BLaER1 treated with 17β-estradiol and CSF1 and Interleukin-3, amounts not matched to agents 10 nM and 100 nM (cell line): ENCODE measurements around the gene MOBP.

Experiments
- H3K27ac ChIP-seq, 11 experiments: shearing (Covaris generic); formaldehyde crosslinking; 2 replicates each; pipeline ENCODE4 v1.8.1; 2022
- H3K27me3 ChIP-seq, 11 experiments: shearing (Covaris generic); formaldehyde crosslinking; 2 replicates each; pipeline ENCODE4 v1.8.1; 2022
- H3K36me3 ChIP-seq, 11 experiments: shearing (Covaris generic); formaldehyde crosslinking; 2 replicates each; pipeline ENCODE4 v1.8.1; 2022
- H3K4me1 ChIP-seq, 10 experiments: shearing (Covaris generic); formaldehyde crosslinking; 2 replicates each; pipeline ENCODE4 v1.8.1; 2022
- H3K4me2 ChIP-seq, 11 experiments: shearing (Covaris generic); formaldehyde crosslinking; 2 replicates each; pipeline ENCODE4 v1.8.1; 2022
- H3K4me3 ChIP-seq, 10 experiments: shearing (Covaris generic); formaldehyde crosslinking; 2 replicates each; pipeline ENCODE4 v1.8.1; 2022
- H3K9ac ChIP-seq, 11 experiments: shearing (Covaris generic); formaldehyde crosslinking; 2 replicates each; pipeline ENCODE4 v1.8.1; 2022
- H3K9me3 ChIP-seq, 11 experiments: shearing (Covaris generic); formaldehyde crosslinking; replicated peaks in 1 of 11; 2 replicates each; pipeline ENCODE4 v1.8.1; 2022
- H4K20me1 ChIP-seq, 11 experiments: shearing (Covaris generic); formaldehyde crosslinking; 2 replicates each; pipeline ENCODE4 v1.8.1; 2022
- Cebpa-rat ChIP-seq, 11 experiments: shearing (Covaris generic); IDR thresholded peaks; 2 replicates each; pipeline ENCODE4 v1.8.1; 2022

The MOBP gene

GRCh38 chr3:39521456-39521855 lies 54.0 kb downstream of the MOBP start:
- H3K27me3 ChIP-seq: no peaks in the 10 kb centered on the region
- H3K9me3 ChIP-seq: peaks cover 9 to 17% (median 12%) of the 10 kb centered on the region in 11 experiments
- no peak overlapping the region for H3K9ac ChIP-seq
- no peaks in the 10 kb centered on the region for H3K36me3 ChIP-seq
- TF ChIP-seq Cebpa-rat (IDR thresholded peaks at IDR 0.05): no peak
- no peaks in the 10 kb centered on the region for H3K4me1 ChIP-seq
- no peak overlapping the region for H3K27ac ChIP-seq
- no peaks in the 10 kb centered on the region for H4K20me1 ChIP-seq
- no peak overlapping the region for H3K4me2 ChIP-seq
- no peak overlapping the region for H3K4me3 ChIP-seq

- Histone ChIP-seq H4K20me1 (no peaks in the 10 kb centered on the region), H3K9ac (no peak overlapping the region), H3K27me3 (no peaks in the 10 kb centered on the region), H3K9me3 (peaks cover 9 to 17% (median 12%) of the 10 kb centered on the region in 11 experiments), H3K4me1 (no peaks in the 10 kb centered on the region), H3K4me2 (no peak overlapping the region), H3K4me3 (no peak overlapping the region), H3K36me3 (no peaks in the 10 kb centered on the region), H3K27ac (no peak overlapping the region)
- no peak for TF ChIP-seq Cebpa-rat (IDR thresholded peaks at IDR 0.05)
Measured at GRCh38 chr3:39524107-39524506, 56.6 kb downstream of the MOBP start.

- Histone ChIP-seq H3K36me3 (no peaks in the 10 kb centered on the region), H3K4me1 (no peaks in the 10 kb centered on the region), H3K27ac (no peak overlapping the region), H3K4me2 (no peak overlapping the region), H3K4me3 (no peak overlapping the region), H3K9ac (no peak overlapping the region), H4K20me1 (no peaks in the 10 kb centered on the region), H3K27me3 (no peaks in the 10 kb centered on the region), H3K9me3 (peaks cover 6 to 13% (median 8%) of the 10 kb centered on the region in 11 experiments)
- TF ChIP-seq Cebpa-rat (IDR thresholded peaks at IDR 0.05): no peak
Measured at GRCh38 chr3:39528844-39529243, 61.4 kb downstream of the MOBP start.

- Histone ChIP-seq H3K9me3 (peaks cover 0 to 6% (median under 1%) of the 10 kb centered on the region in 11 experiments; a peak in 10 of 22 replicates), H3K4me2 (no peak overlapping the region), H4K20me1 (no peaks in the 10 kb centered on the region), H3K36me3 (no peaks in the 10 kb centered on the region), H3K4me1 (no peaks in the 10 kb centered on the region), H3K9ac (no peak overlapping the region), H3K27me3 (no peaks in the 10 kb centered on the region), H3K4me3 (no peak overlapping the region), H3K27ac (no peak overlapping the region)
- no peak for TF ChIP-seq Cebpa-rat (IDR thresholded peaks at IDR 0.05)
Measured at GRCh38 chr3:39529577-39529976, 62.1 kb downstream of the MOBP start.

- no peak overlapping the region for H3K4me2 ChIP-seq
Measured at GRCh38 chr3:39531066-39531465, 63.6 kb downstream of the MOBP start.

GRCh38 chr3:39531665-39532064 lies 64.2 kb downstream of the MOBP start:
- no peak for TF ChIP-seq Cebpa-rat (IDR thresholded peaks at IDR 0.05)
- no peaks in the 10 kb centered on the region for H3K27me3 ChIP-seq
- no peaks in the 10 kb centered on the region for H3K4me1 ChIP-seq

More at GRCh38 chr3:39531066-39531465, 63.6 kb downstream of the MOBP start:
- Histone ChIP-seq H3K36me3 (no peaks in the 10 kb centered on the region), H3K27ac (no peak overlapping the region), H3K9ac (no peak overlapping the region), H3K9me3 (no peaks in the 10 kb centered on the region), H3K27me3 (no peaks in the 10 kb centered on the region), H3K4me1 (no peaks in the 10 kb centered on the region), H4K20me1 (no peaks in the 10 kb centered on the region), H3K4me3 (no peak overlapping the region)
- TF ChIP-seq Cebpa-rat (IDR thresholded peaks at IDR 0.05): no peak

GRCh38 chr3:39532777-39533176 lies 65.3 kb downstream of the MOBP start:
- H3K4me1 ChIP-seq: no peaks in the 10 kb centered on the region
- H3K4me2 ChIP-seq: no peak overlapping the region
- H3K9me3 ChIP-seq: no peaks in the 10 kb centered on the region
- no peak overlapping the region for H3K4me3 ChIP-seq
- H3K36me3 ChIP-seq: no peaks in the 10 kb centered on the region
- no peaks in the 10 kb centered on the region for H4K20me1 ChIP-seq
- H3K27me3 ChIP-seq: no peaks in the 10 kb centered on the region
- TF ChIP-seq Cebpa-rat (IDR thresholded peaks at IDR 0.05): no peak
- no peak overlapping the region for H3K27ac ChIP-seq
- H3K9ac ChIP-seq: no peak overlapping the region

More at GRCh38 chr3:39531665-39532064, 64.2 kb downstream of the MOBP start:
- Histone ChIP-seq H3K4me2 (no peak overlapping the region), H3K36me3 (no peaks in the 10 kb centered on the region), H3K27ac (no peak overlapping the region), H4K20me1 (no peaks in the 10 kb centered on the region), H3K9me3 (no peaks in the 10 kb centered on the region), H3K4me3 (no peak overlapping the region), H3K9ac (no peak overlapping the region)

GRCh38 chr3:39533226-39533625 lies 65.7 kb downstream of the MOBP start:
- H3K27ac ChIP-seq: no peak overlapping the region
- no peaks in the 10 kb centered on the region for H3K36me3 ChIP-seq

GRCh38 chr3:39540162-39540921 lies 72.9 kb downstream of the MOBP start:
- no peak overlapping the region for H3K27ac ChIP-seq
- no peak overlapping the region for H3K4me3 ChIP-seq
- H3K36me3 ChIP-seq: no peaks in the 10 kb centered on the region
- H4K20me1 ChIP-seq: no peaks in the 10 kb centered on the region
- 0 out of 22 replicates have a peak, but pooled peaks cover 0 to 4% (median 0%) of the 10 kb centered on the region in 11 experiments for H3K9me3 ChIP-seq
- no peak overlapping the region for H3K9ac ChIP-seq
- no peak overlapping the region for H3K4me2 ChIP-seq
- no peak for TF ChIP-seq Cebpa-rat (IDR thresholded peaks at IDR 0.05)
- H3K27me3 ChIP-seq: no peaks in the 10 kb centered on the region
- 0 out of 20 replicates have a peak, but pooled peaks cover 0 to 4% (median 0%) of the 10 kb centered on the region in 10 experiments for H3K4me1 ChIP-seq

More at GRCh38 chr3:39533226-39533625, 65.7 kb downstream of the MOBP start:
- Histone ChIP-seq H3K4me2 (no peak overlapping the region), H4K20me1 (no peaks in the 10 kb centered on the region), H3K4me1 (no peaks in the 10 kb centered on the region), H3K9ac (no peak overlapping the region), H3K9me3 (no peaks in the 10 kb centered on the region), H3K4me3 (no peak overlapping the region), H3K27me3 (no peaks in the 10 kb centered on the region)
- no peak for TF ChIP-seq Cebpa-rat (IDR thresholded peaks at IDR 0.05)

GRCh38 chr3:39541442-39541841 lies 74.0 kb downstream of the MOBP start:
- Histone ChIP-seq H3K4me2 (no peak overlapping the region), H3K4me1 (0 out of 20 replicates have a peak, but pooled peaks cover 0 to 4% (median 0%) of the 10 kb centered on the region in 10 experiments), H3K27ac (no peak overlapping the region), H3K9me3 (0 out of 22 replicates have a peak, but pooled peaks cover 0 to 4% (median 0%) of the 10 kb centered on the region in 11 experiments), H3K4me3 (no peak overlapping the region), H3K9ac (no peak overlapping the region), H4K20me1 (no peaks in the 10 kb centered on the region), H3K36me3 (no peaks in the 10 kb centered on the region), H3K27me3 (no peaks in the 10 kb centered on the region)
- no peak for TF ChIP-seq Cebpa-rat (IDR thresholded peaks at IDR 0.05)
